Stimulated activated CD8-positive, alpha-beta memory T cell treated with anti-CD3 and anti-CD28 coated beads, Interleukin-2, amount 100 ng/mL, for 1 hour (primary cell): ENCODE results near the gene LRRC8B.

ENCODE experiments used
- DNase-seq, 2 donors: peaks; one replicate each; pipeline ENCODE4 v3.0.0-alpha.2; 2020; ENCODE audit warnings: low read depth in 2 of 2

The LRRC8B gene

DNA sequence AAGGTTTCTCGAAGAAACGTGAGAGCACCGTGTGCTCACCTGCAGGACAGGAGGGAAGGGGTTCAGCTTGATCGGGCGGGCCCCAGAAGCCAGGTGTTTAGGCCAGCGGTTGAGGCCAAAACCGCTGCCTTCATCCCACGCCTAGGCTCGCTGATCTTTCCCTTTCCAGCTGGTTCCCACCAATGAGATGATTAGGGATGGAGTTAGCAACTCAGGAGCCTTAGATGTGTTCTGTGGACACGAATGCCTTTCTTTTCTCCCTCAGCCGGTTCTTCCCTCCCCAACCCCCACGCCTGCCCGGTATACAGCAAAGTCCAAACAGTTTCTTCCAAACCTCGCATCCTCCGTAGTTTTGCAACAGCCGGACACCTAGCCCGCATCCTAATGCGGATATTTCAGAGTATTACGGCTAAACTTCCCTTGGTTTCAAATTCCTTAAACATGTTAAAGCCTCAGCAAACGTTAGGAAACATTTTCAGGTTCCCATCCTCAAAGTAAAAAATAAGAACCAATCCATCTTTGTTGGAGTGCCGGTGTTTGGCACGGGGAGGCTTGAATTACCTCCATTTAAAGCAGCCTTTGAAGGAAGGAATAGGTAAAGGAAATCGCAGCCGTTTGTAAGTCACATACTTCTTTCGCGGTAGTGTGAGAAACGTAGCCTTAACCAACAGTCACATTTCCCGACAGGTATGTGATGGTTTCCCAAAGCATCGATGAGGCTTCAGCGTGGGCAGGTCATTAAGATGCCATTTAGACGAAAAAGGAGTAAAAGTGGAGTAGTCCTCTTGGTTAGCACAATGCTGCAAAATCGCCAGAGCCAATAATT, 109.4 kb downstream of the LRRC8B start:
- DNase-seq = no peak

DNA sequence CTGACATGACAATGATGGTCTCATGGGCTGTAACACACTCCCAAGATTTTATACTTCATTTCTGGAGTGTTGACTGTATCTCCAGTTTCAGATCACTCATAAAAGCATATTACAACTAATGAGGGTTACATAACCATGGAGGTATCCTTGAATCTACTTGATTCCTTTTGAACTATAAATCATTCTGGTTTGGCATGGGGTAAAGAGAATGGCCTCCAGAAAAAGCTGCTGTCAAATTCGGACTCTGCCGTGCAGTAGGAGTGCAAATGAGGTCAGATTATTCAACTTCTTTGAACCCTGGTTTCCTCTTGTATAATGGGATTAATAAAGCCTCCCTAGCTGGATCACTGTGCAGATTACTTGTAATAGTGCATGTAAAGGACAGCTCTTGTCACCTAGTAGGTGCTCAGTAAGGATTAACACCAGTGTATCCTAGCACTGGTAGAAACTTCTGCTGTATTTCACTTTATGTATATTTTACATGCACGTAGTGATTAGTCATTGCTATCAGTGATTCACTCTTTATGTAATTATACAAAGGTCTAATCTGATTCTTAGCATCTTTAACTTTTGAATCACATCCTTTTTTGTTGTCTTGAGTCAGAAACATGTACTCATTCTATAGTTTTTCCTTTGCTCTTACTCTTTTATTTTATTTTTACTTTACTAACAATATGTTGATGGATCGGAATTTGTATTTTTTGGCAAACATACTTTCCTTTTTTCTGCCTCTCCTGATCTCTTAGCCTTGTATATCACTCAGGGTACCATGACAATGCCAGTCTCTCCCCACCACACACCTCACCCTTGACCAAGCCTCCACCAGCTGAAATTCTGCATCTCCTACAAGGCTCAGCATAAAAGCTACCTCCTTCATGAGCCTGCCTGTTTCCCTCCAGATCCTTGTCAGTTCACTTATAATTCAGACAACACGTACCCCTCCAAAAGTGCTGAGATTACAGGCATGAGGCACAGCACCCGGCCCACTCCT, 111.5 kb downstream of the LRRC8B start:
- no peak for DNase-seq

DNA sequence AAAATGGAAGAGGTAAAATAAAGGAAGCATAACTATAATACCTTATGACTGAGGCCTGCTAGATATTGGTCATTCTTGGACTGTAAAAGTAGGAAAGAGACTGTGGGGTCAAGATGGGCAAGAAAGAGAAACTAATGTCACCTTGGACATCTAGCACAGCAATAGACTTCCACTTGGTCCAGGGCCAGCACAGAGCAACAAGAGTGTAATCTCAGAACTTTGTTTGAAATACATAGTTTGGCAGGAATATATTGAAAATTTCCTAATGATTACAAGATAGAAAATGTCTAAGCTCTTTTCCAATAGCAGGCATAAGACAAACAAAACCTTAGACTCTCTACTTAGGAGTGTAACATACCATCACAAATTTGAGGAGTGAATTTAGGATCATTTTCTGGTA, 112.9 kb downstream of the LRRC8B start:
- DNase-seq = no peak

DNA sequence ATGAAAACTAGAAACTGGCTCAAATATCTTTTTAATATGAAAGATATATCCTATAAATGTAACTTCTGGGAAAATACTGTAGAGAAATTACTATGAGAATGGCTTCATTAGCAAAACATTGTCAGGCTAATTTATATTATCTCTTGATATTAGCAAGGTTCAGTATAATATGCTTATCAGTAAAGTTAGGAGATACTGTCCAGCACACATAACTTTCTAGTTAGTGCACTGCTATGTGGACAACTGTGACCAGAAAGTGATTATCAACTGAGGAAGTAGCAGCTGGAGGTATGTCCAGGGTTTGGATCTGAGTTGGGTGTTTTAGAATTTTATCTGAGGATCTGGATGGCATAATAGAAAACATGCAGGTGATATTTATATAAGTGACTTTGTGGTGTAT, 115.8 kb downstream of the LRRC8B start:
- no peak for DNase-seq

DNA sequence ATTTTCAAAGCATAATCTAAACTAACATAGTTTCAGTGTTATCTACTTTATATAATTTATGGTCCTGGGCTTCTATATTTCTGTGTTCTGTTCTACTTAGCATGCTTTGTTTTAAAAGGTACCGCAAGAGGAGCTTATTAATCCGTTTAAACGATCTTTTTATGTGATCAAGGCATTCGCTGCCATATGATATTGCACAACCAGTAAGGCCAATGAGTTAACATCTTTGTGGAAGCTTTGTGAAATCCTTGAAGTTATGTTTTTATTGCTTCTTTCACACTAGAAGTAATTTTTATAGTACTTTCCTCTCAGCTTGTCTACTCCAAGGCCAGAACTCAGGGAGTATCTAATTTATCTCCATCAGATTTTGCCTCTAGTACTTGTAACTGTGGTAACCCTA, 117.2 kb downstream of the LRRC8B start:
- no peak for DNase-seq

DNA sequence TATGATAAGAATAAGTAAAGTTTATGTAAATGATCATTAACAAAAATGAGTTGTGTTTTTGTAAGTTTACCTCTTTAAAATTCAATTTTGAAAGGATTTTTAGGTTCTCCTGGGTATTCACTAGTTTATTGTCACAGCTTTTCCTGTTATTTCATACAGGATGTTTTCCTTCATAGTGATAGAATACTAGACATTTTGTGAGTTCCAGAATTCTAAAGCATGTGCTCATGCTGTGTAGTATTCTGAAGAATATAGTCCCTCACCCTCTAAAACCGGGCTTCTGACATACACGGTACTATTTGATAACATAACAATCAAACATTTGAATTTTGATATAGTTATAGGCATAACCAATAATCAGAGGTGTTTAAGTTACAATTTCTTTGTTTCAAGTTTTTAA, 118.9 kb downstream of the LRRC8B start:
- DNase-seq = no peak

DNA sequence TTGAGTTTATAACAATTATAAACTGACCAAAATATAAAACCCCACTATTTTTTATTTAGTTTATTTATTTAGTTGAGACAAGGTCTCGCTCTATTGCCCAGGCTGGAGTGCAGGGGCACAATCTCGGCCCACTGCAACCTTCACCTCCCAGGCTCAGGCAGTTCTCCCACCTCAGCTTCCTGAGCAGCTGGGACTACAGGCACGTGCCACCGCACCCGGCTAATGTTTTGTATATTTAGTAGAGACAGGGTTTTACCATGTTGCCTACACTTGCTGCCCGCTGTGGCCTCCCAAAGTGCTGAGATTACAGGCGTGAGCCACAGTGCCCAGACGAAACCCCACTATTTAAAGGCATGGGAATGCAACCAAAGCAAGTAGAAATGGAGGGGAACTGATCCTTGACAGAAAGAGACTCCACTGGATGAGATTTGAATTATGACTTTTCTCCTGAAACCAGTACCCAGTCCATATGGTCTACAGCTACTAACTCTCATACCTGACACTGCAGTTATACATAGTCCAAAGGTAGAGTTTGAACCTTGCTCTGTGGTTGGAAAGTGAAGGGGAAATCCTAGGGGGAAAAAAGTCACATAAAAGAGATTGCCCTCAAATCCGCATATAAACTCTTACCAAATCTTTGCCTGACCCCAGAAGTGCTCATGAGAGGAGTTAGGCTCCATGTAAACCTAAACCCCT, 119.6 kb downstream of the LRRC8B start:
- DNase-seq = no peak

DNA sequence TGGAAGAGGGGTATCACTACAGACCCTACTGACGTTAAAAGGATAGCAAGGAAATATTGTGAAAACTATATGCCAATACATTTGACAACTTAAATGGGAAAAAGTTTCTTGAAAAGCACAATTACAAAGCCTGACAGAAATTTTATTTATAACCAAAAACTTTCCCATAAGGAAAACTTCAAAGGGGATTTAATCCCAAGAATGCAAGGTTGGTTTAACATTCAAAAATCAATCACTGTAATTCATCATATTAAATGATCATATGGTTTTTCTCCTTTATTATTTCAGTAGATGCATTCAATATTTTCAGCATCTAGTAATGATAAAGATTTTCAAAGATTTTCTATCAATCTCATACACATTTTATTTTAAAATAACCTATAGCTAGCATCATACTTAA, 121.6 kb downstream of the LRRC8B start:
- DNase-seq = no peak
